PC-9 (cell line): ENCODE results near the gene GATA1.

Experiments used
- EZH2 ChIP-seq: fragments of 200-600 bp; sonication (generic); IDR thresholded peaks from 2 replicates; pipeline ENCODE4 v1.8.0; 2017; ENCODE audit warnings: antibody characterized with exemption, low read depth
- TF ChIP-seq, protein P1 (sequence below): fragments of 200-600 bp; sonication (generic); conservative IDR thresholded peaks from 2 replicates; pipeline ENCODE4 v1.6.1; 2017; ENCODE audit warnings: mixed run types, antibody characterized with exemption, mild to moderate bottlenecking, moderate library complexity

DNA sequence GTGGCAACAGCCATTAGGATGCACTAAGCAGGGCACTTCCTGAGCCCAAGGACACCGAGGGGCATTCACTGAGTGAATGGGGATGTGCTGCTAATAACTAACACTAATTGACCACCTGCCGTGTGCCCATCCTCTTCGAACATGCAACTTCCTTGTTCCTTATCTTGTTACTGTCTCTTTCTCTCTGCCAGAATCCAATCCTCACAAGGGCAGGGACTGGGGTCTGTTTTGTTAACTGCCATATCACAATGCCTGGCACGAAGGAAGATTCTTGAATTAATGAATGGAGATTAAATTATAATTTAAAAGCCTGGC is 41.2 kb downstream of the GATA1 start:
- TF ChIP-seq, protein P1, sequence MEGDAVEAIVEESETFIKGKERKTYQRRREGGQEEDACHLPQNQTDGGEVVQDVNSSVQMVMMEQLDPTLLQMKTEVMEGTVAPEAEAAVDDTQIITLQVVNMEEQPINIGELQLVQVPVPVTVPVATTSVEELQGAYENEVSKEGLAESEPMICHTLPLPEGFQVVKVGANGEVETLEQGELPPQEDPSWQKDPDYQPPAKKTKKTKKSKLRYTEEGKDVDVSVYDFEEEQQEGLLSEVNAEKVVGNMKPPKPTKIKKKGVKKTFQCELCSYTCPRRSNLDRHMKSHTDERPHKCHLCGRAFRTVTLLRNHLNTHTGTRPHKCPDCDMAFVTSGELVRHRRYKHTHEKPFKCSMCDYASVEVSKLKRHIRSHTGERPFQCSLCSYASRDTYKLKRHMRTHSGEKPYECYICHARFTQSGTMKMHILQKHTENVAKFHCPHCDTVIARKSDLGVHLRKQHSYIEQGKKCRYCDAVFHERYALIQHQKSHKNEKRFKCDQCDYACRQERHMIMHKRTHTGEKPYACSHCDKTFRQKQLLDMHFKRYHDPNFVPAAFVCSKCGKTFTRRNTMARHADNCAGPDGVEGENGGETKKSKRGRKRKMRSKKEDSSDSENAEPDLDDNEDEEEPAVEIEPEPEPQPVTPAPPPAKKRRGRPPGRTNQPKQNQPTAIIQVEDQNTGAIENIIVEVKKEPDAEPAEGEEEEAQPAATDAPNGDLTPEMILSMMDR = no peak
- no peak for TF ChIP-seq EZH2
